Natural killer cell (primary cell): ENCODE results near the gene TMEM54. TPM values are rescaled to one million over a fixed set of nuclear protein-coding genes. Genes with fewer than 3 reads are reported as not detected.

Experiments
- ATAC-seq, 3 donors: fragments of 150-1000 bp in 2 of 3; fragments of 200-7000 bp in 1 of 3; cut with Tn5 transposase; 1 replicate in 1 of 3; 2 replicates in 2 of 3; pipeline ENCODE4 v1.10.0; 2021; ENCODE audit warnings: mild to moderate bottlenecking in 2 of 3, moderate library complexity in 2 of 3
- DNase-seq, 2 donors: peaks; one replicate each; pipeline versions ENCODE4 v3.0.0 to v3.0.0-alpha.2; 2013 to 2021; ENCODE audit warnings: mixed read lengths in 1 of 2
- H3K27ac ChIP-seq: one replicate; pipeline ENCODE4 v1.5.1; 2013; ENCODE audit warnings: mild to moderate bottlenecking, low read length
- H3K27me3 ChIP-seq: one replicate; pipeline ENCODE4 v1.6.1; 2013; ENCODE audit warnings: low read length; ENCODE audit not compliant: control insufficient read depth, insufficient read depth
- H3K36me3 ChIP-seq: one replicate; pipeline ENCODE4 v1.6.1; 2013; ENCODE audit warnings: low read length; ENCODE audit not compliant: control insufficient read depth, insufficient read depth
- H3K4me1 ChIP-seq: one replicate; pipeline ENCODE4 v1.6.1; 2013; ENCODE audit warnings: low read length; ENCODE audit not compliant: control insufficient read depth, insufficient read depth
- H3K4me3 ChIP-seq: one replicate; pipeline ENCODE4 v1.5.1; 2013; ENCODE audit warnings: low read length
- H3K9me3 ChIP-seq: one replicate; pipeline ENCODE4 v1.6.1; 2013; ENCODE audit warnings: low read length; ENCODE audit not compliant: control insufficient read depth, insufficient read depth
- H3K27ac Mint-ChIP-seq, 2 donors: one replicate each; pipeline ENCODE4 v1.8.0; 2022; ENCODE audit warnings: mild to moderate bottlenecking in 2 of 2, mixed read lengths in 2 of 2, moderate library complexity in 1 of 2
- H3K27me3 Mint-ChIP-seq, 2 donors: one replicate each; pipeline ENCODE4 v1.8.0; 2022; ENCODE audit warnings: low read depth in 2 of 2, mixed read lengths in 2 of 2
- H3K36me3 Mint-ChIP-seq: one replicate; pipeline ENCODE4 v1.8.0; 2022; ENCODE audit warnings: mixed read lengths
- H3K4me1 Mint-ChIP-seq, 2 donors: one replicate each; pipeline ENCODE4 v1.8.0; 2022; ENCODE audit warnings: mixed read lengths in 2 of 2
- H3K4me3 Mint-ChIP-seq: one replicate; pipeline ENCODE4 v1.8.0; 2022; ENCODE audit warnings: mild to moderate bottlenecking, moderate library complexity, mixed read lengths
- H3K9me3 Mint-ChIP-seq, 2 donors: one replicate each; pipeline ENCODE4 v1.8.0; 2022; ENCODE audit warnings: mixed read lengths in 2 of 2
- CTCF ChIP-seq: fragments of 200-600 bp; IDR thresholded peaks from one replicate; pipeline ENCODE4 v1.8.0; 2022; ENCODE audit warnings: antibody characterized with exemption
- WGBS: methylation state at CpG from one replicate; pipeline ENCODE4 v1.1.7; 2013; ENCODE audit warnings: missing lambda C conversion rate; ENCODE audit not compliant: insufficient coverage; 5-methylcytosine and 5-hydroxymethylcytosine counted together
- intact Hi-C: fragments of 100-400 bp; cut with micrococcal nuclease; formaldehyde crosslinking; loops from one replicate; pipeline ENCODE4 v1.14.2; 2022
- total RNA-seq, 4 donors: library from RNA; stranded (reverse); fragments of 120-200 nt in 1 of 4; gene quantifications; one replicate each; pipeline versions ENCODE4 v1.2.3 to v1.2.4, GENCODE V29; 2013 to 2022

Gene TMEM54
- total RNA-seq, 3 donors from 2014 or later (not counting 1 experiment from before 2014, with no cell fraction given) = not detected

- H3K27me3 ChIP-seq = peaks cover 70% of the 10 kb centered on the region
- intact Hi-C loops = no loop called here
Observed at GRCh38 chr1:32919811-32920733, 18.9 kb upstream of the TMEM54 start.

GRCh38 chr1:32918179-32918578 lies 17.0 kb upstream of the TMEM54 start:
- H3K4me1 Mint-ChIP-seq = peaks cover 8 to 9% of the 10 kb centered on the region in 2 donors
- intact Hi-C loops = no loop called here
- H3K9me3 Mint-ChIP-seq = no peaks in the 10 kb centered on the region
- no peaks in the 10 kb centered on the region for H3K36me3 ChIP-seq
- no CpG with 5 or more reads among the region's 1 CpG for WGBS
- peaks cover 54% of the 10 kb centered on the region for H3K27me3 ChIP-seq
- H3K36me3 Mint-ChIP-seq = no peaks in the 10 kb centered on the region
- DNase-seq = no peak
- peaks cover 47 to 60% of the 10 kb centered on the region in 2 donors for H3K27me3 Mint-ChIP-seq
- no peak overlapping the region for H3K4me3 Mint-ChIP-seq
- no peak for ATAC-seq
- peaks cover 12% of the 10 kb centered on the region for H3K4me1 ChIP-seq
- TF ChIP-seq CTCF = no peak
- H3K27ac ChIP-seq = no peak overlapping the region
- H3K4me3 ChIP-seq = no peak overlapping the region
- H3K9me3 ChIP-seq = no peaks in the 10 kb centered on the region
- H3K27ac Mint-ChIP-seq = no peak overlapping the region

More at GRCh38 chr1:32919811-32920733, 18.9 kb upstream of the TMEM54 start:
- Histone ChIP-seq H3K27ac (no peak overlapping the region), H3K4me1 (peaks cover 18% of the 10 kb centered on the region), H3K9me3 (no peaks in the 10 kb centered on the region), H3K4me3 (no peak overlapping the region), H3K36me3 (no peaks in the 10 kb centered on the region)
- Mint-ChIP-seq H3K9me3 (no peaks in the 10 kb centered on the region), H3K4me1 (peaks cover 18 to 24% of the 10 kb centered on the region in 2 donors), H3K27ac (no peak overlapping the region), H3K36me3 (no peaks in the 10 kb centered on the region), H3K4me3 (no peak overlapping the region), H3K27me3 (peaks cover 59 to 68% of the 10 kb centered on the region in 2 donors)
- TF ChIP-seq CTCF = no peak
- DNase-seq (no peak), ATAC-seq (no peak)
- WGBS = 84% methylated on average over 11 of the region's 11 CpGs

- H3K4me3 Mint-ChIP-seq = no peak overlapping the region
Observed at GRCh38 chr1:32917521-32917920, 16.3 kb upstream of the TMEM54 start.

More at GRCh38 chr1:32917521-32917920, 16.3 kb upstream of the TMEM54 start:
- Mint-ChIP-seq H3K4me1 (peaks cover 8 to 9% of the 10 kb centered on the region in 2 donors), H3K27ac (no peak overlapping the region), H3K9me3 (no peaks in the 10 kb centered on the region), H3K27me3 (peaks cover 40 to 53% of the 10 kb centered on the region in 2 donors), H3K36me3 (no peaks in the 10 kb centered on the region)
- H3K4me1 ChIP-seq = peaks cover 12% of the 10 kb centered on the region
- intact Hi-C loops = no loop called here
- H3K9me3 ChIP-seq = no peaks in the 10 kb centered on the region
- no peak overlapping the region for H3K27ac ChIP-seq
- WGBS = 2% methylated on average over 7 of the region's 7 CpGs
- DNase-seq (peak in 1 of 2 donors; percentile 29), ATAC-seq (peak; percentile 38 to 96 (median 58))
- no peak overlapping the region for H3K4me3 ChIP-seq
- H3K36me3 ChIP-seq = no peaks in the 10 kb centered on the region
- H3K27me3 ChIP-seq = peaks cover 50% of the 10 kb centered on the region
- TF ChIP-seq CTCF = no peak
